KOPT-K1 (cell line): Measurements from ENCODE around the gene GPATCH8.

Experiments
- H3K27ac ChIP-seq: fragments of 200-600 bp; sonication (generic); 2 replicates; pipeline ENCODE4 v1.5.1; 2016; ENCODE audit warnings: antibody characterized with exemption, mild to moderate bottlenecking, low read depth, low read length; ENCODE audit not compliant: poor library complexity, severe bottlenecking
- H3K36me3 ChIP-seq: fragments of 200-600 bp; sonication (generic); 2 replicates; pipeline ENCODE4 v1.5.1; 2017; ENCODE audit warnings: antibody characterized with exemption, mild to moderate bottlenecking, low read length, moderate library complexity; ENCODE audit not compliant: insufficient read depth
- H3K9me3 ChIP-seq: fragments of 200-600 bp; sonication (generic); 2 replicates; pipeline ENCODE4 v1.5.1; 2017; ENCODE audit warnings: antibody characterized with exemption, low read length, mild to moderate bottlenecking; ENCODE audit not compliant: insufficient read depth, poor library complexity, severe bottlenecking

GPATCH8 gene

GRCh38 chr17:44444735-44445105 is 58.5 kb downstream of the GPATCH8 start:
- Histone ChIP-seq H3K27ac (no peak overlapping the region), H3K9me3 (no peaks in the 10 kb centered on the region), H3K36me3 (no peaks in the 10 kb centered on the region)

DNA sequence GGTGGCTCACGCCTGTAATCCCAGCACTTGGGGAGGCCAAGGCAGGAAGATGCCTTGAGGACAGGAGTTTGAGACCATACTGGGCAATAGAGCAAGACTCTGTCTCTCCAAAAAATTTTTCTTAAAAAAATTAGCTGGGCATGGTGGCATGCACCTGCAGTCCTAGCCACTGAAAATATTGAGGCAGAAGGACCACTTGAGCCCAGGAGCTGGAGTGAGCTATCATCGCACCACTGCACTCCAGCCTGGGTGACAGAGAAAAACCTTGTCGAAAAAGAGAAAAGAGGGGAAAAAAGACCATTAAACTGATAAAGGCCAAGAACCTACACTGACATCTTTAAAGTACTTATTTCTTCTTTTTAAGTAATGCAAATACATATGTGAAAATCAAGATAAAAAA is 60.4 kb downstream of the GPATCH8 start:
- H3K36me3 ChIP-seq: no peaks in the 10 kb centered on the region
- H3K27ac ChIP-seq: no peak overlapping the region
- no peaks in the 10 kb centered on the region for H3K9me3 ChIP-seq

DNA sequence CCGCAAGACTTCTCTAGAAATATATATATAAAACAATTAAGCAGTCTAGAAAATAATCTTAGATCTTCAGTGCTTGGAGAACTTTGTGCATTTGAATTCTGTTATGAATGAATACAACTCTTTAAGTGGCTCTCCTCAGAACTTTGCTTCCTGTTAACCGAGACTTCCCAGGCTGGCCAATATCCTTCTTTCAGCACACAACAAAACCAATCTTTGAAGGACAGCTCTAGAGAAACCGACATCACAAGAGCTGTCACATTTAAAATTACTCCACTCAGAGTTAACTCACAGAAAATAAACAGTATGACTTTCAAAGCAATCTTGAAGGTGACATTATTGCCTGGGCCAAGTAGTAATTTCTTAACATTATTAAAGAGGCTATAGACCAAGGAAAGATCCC is 64.0 kb downstream of the GPATCH8 start:
- no peak overlapping the region for H3K27ac ChIP-seq
- no peaks in the 10 kb centered on the region for H3K9me3 ChIP-seq
- peaks cover 23% of the 10 kb centered on the region for H3K36me3 ChIP-seq

GRCh38 chr17:44438636-44439035 is 64.6 kb downstream of the GPATCH8 start:
- peaks cover 28% of the 10 kb centered on the region for H3K36me3 ChIP-seq
- peak overlapping the region; percentile 15 for H3K27ac ChIP-seq
- H3K9me3 ChIP-seq: no peaks in the 10 kb centered on the region

DNA sequence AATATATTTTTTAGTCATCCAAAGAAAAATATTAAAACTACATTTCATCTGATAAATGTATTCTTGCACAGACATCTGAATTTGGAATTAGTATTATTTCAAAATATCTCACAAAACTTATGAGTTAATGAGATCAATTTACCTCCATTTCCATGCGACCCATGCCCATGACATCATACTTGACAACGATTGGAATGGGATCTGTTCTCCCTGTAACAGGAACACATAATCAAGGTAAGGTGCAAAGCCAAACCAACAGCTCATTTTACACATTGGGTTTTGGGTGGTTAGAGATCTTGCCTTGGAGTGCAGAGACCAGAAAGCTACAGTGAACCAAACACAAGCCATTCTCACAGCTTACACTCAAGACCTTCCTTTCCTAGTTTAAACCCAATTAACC is 66.9 kb downstream of the GPATCH8 start:
- Histone ChIP-seq H3K27ac (no peak overlapping the region), H3K36me3 (peaks cover 51% of the 10 kb centered on the region), H3K9me3 (no peaks in the 10 kb centered on the region)

GRCh38 chr17:44432254-44433157 is 70.7 kb downstream of the GPATCH8 start:
- peaks cover 78% of the 10 kb centered on the region for H3K36me3 ChIP-seq
- no peaks in the 10 kb centered on the region for H3K9me3 ChIP-seq
- H3K27ac ChIP-seq: no peak overlapping the region

DNA sequence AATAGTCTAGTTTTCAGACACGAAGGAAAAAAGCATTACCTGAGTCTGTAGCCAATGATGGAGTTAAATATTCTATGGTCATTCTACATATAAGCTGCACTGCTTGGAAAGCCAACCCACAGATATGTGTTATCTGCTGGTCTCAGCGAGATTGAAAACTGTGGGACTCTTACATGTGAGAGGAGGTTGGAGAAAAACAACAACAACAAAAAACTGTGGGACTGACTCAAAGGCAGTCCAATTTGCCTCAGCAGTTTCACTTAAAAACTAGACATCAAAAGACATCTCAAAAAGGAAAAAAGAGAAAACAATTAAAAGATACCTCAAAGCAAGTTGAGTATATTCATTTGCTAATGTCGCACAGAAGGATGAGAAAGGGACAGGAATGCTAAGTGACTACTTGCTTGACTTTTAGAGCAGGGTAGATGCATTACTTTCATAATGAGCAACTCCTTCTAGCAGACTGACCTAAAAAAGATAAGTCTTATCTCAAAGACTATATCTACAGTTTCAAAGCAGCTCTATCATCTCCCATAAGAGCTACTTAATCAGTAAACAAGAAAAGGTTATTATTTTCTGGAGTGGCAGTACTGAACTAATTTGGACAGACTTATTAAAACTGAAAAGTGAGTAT is 78.3 kb downstream of the GPATCH8 start:
- Histone ChIP-seq H3K9me3 (no peaks in the 10 kb centered on the region), H3K36me3 (peaks cover 75% of the 10 kb centered on the region), H3K27ac (no peak overlapping the region)

GRCh38 chr17:44417553-44417952 is 85.7 kb downstream of the GPATCH8 start:
- no peak overlapping the region for H3K27ac ChIP-seq
- H3K36me3 ChIP-seq: peaks cover 75% of the 10 kb centered on the region

GRCh38 chr17:44416558-44417289 is 86.5 kb downstream of the GPATCH8 start:
- Histone ChIP-seq H3K36me3 (peaks cover 74% of the 10 kb centered on the region), H3K27ac (no peak overlapping the region), H3K9me3 (no peaks in the 10 kb centered on the region)

More at GRCh38 chr17:44417553-44417952, 85.7 kb downstream of the GPATCH8 start:
- H3K9me3 ChIP-seq: no peaks in the 10 kb centered on the region

GRCh38 chr17:44414394-44415155 is 88.6 kb downstream of the GPATCH8 start:
- Histone ChIP-seq H3K27ac (no peak overlapping the region), H3K36me3 (peaks cover 69% of the 10 kb centered on the region), H3K9me3 (no peaks in the 10 kb centered on the region)

- Histone ChIP-seq H3K27ac (no peak overlapping the region), H3K9me3 (no peaks in the 10 kb centered on the region), H3K36me3 (peaks cover 39% of the 10 kb centered on the region)
Observed at GRCh38 chr17:44409309-44410028, 93.7 kb downstream of the GPATCH8 start.

GRCh38 chr17:44408786-44409185 is 94.4 kb downstream of the GPATCH8 start:
- H3K27ac ChIP-seq: no peak overlapping the region
- H3K36me3 ChIP-seq: peaks cover 42% of the 10 kb centered on the region
- no peaks in the 10 kb centered on the region for H3K9me3 ChIP-seq

- Histone ChIP-seq H3K36me3 (peaks cover 83% of the 10 kb centered on the region), H3K9me3 (no peaks in the 10 kb centered on the region), H3K27ac (no peak overlapping the region)
Observed at GRCh38 chr17:44402564-44403172, 100.5 kb downstream of the GPATCH8 start.
